Hindlimb muscle (tissue), 1 donor: ENCODE measurements around the gene UQCRH. TPM values are rescaled to one million over a fixed set of nuclear protein-coding genes. Genes with fewer than 3 reads are reported as not detected.

Experiments used
- DNase-seq: peaks from one replicate; pipeline ENCODE4 v3.0.0-alpha.2; 2013
- polyA plus RNA-seq: library from polyadenylated mRNA; unstranded; fragments of 120-200 nt; gene quantifications from one replicate; pipeline ENCODE4 v1.2.1, GENCODE V29; 2013; ENCODE audit not compliant: insufficient read length

The UQCRH gene
- polyA plus RNA-seq, result 242 TPM

- peak; percentile 96 for DNase-seq
Measured at GRCh38 chr1:46303038-46303871, at the start of gene UQCRH, which contains the start of gene LRRC41. TSS of gene UQCRH (plus strand) at chr1:46303698. CDS start at chr1:46303767, 69 bp downstream. TSS of gene LRRC41 (minus strand) at chr1:46303616. CDS start at chr1:46303322, 294 bp downstream.

- no peak for DNase-seq
Measured at GRCh38 chr1:46254668-46255067, 48.8 kb upstream of the UQCRH start.

GRCh38 chr1:46256523-46256922, 47.0 kb upstream of the UQCRH start:
- no peak for DNase-seq

GRCh38 chr1:46262508-46262907, 41.0 kb upstream of the UQCRH start:
- no peak for DNase-seq

- no peak for DNase-seq
Measured at GRCh38 chr1:46263146-46263545, 40.4 kb upstream of the UQCRH start.

- no peak for DNase-seq
Measured at GRCh38 chr1:46268578-46268977, 34.9 kb upstream of the UQCRH start.

- peak; percentile 4 for DNase-seq
Measured at GRCh38 chr1:46274225-46275029, 29.1 kb upstream of the UQCRH start.

GRCh38 chr1:46275030-46275337, 28.5 kb upstream of the UQCRH start:
- no peak for DNase-seq

GRCh38 chr1:46277658-46278373, 25.7 kb upstream of the UQCRH start:
- no peak for DNase-seq

GRCh38 chr1:46278807-46279206, 24.7 kb upstream of the UQCRH start:
- DNase-seq, result peak; percentile 8

GRCh38 chr1:46280092-46280491, 23.4 kb upstream of the UQCRH start:
- no peak for DNase-seq

- no peak for DNase-seq
Measured at GRCh38 chr1:46281021-46281420, 22.5 kb upstream of the UQCRH start.

GRCh38 chr1:46284058-46284457, 19.4 kb upstream of the UQCRH start:
- no peak for DNase-seq

GRCh38 chr1:46284597-46285564, 18.6 kb upstream of the UQCRH start:
- no peak for DNase-seq

GRCh38 chr1:46285730-46286477, 17.6 kb upstream of the UQCRH start:
- no peak for DNase-seq

GRCh38 chr1:46288485-46289133, 14.9 kb upstream of the UQCRH start:
- DNase-seq, result no peak

- DNase-seq, result no peak
Measured at GRCh38 chr1:46289134-46289494, 14.4 kb upstream of the UQCRH start.

- DNase-seq, result no peak
Measured at GRCh38 chr1:46289976-46290375, 13.5 kb upstream of the UQCRH start.

GRCh38 chr1:46295306-46295705, 8.2 kb upstream of the UQCRH start:
- DNase-seq, result no peak

GRCh38 chr1:46298387-46298786, 5.1 kb upstream of the UQCRH start:
- DNase-seq, result no peak
